ENCODE results near the gene SCO2. TPM values are rescaled to one million over a fixed set of nuclear protein-coding genes. Genes with fewer than 3 reads are reported as not detected.
A peak's percentile ranks its signal among the peaks of the same experiment; 100 is the strongest.

Gene SCO2
- total and polyA plus RNA-seq, 2 of the 13 experiments (the other 11 are each of a cell fraction or from before 2014, with no cell fraction given), result 0.32 to 3.7 TPM

- no peak for TF ChIP-seq EEA1 (CRISPR knock-in tag; IDR thresholded peaks at IDR 0.05; ENCODE audit: borderline replicate concordance)
- peak; percentile 79 for TF ChIP-seq THAP7 (CRISPR knock-in tag; IDR thresholded peaks at IDR 0.05)
- TF ChIP-seq ZNF407 (CRISPR knock-in tag; IDR thresholded peaks at IDR 0.05; ENCODE audit: not compliant biosample characterization), result no peak
- peak; percentile 49; the same call in 1 of the 2 replicates for TF ChIP-seq TBX2 (CRISPR knock-in tag; IDR thresholded peaks at IDR 0.05; ENCODE audit: borderline replicate concordance)
- TF ChIP-seq SSRP1 (CRISPR knock-in tag; IDR thresholded peaks at IDR 0.05), result 0 out of 2 replicates have a peak, but pooled peaks have one; percentile 14
- TF ChIP-seq ZNF879 (CRISPR knock-in tag; IDR thresholded peaks at IDR 0.05), result peak; percentile 59; the same call in 1 of the 2 replicates
- TF ChIP-seq ZNF362 (CRISPR knock-in tag; IDR thresholded peaks at IDR 0.05; ENCODE audit: borderline replicate concordance), result 0 out of 2 replicates have a peak, but pooled peaks have one; percentile 27
- 0 out of 2 replicates have a peak, but pooled peaks have one; percentile 17 for TF ChIP-seq ERF (CRISPR knock-in tag; IDR thresholded peaks at IDR 0.05)
- no peak for TF ChIP-seq ZNF674 (CRISPR knock-in tag; IDR thresholded peaks at IDR 0.05; ENCODE audit: low read depth)
- TF ChIP-seq LCORL (IDR thresholded peaks at IDR 0.05), result no peak
- peak; percentile 80 for TF ChIP-seq LCORL (CRISPR knock-in tag; IDR thresholded peaks at IDR 0.05)
- peak; percentile 81 for TF ChIP-seq STAG1 (CRISPR knock-in tag; IDR thresholded peaks at IDR 0.05)
- TF ChIP-seq ZNF772 (CRISPR knock-in tag; IDR thresholded peaks at IDR 0.05), result 0 out of 2 replicates have a peak, but pooled peaks have one; percentile 13
- no peak for TF ChIP-seq FOSL1 (CRISPR knock-in tag; IDR thresholded peaks at IDR 0.05; ENCODE audit: borderline replicate concordance)
- peak; percentile 55 for TF ChIP-seq RAD21 (CRISPR knock-in tag; IDR thresholded peaks at IDR 0.05)
- TF ChIP-seq ZBTB33 (CRISPR knock-in tag; IDR thresholded peaks at IDR 0.05), result peak; percentile 43; the same call in 1 of the 2 replicates
- TF ChIP-seq NCOA2 (CRISPR knock-in tag; IDR thresholded peaks at IDR 0.05), result 0 out of 2 replicates have a peak, but pooled peaks have one; percentile 14
- TF ChIP-seq KLF6 (CRISPR knock-in tag; IDR thresholded peaks at IDR 0.05), result 0 out of 2 replicates have a peak, but pooled peaks have one; percentile 32
These were observed 27.0 kb downstream of the SCO2 start (continued) for GRCh38 chr22:50498322-50498890.

Data from HepG2 (cell line).